Erythroblast (primary cell): Measurements from ENCODE around the gene DOP1B.
"Not testable (repeated sequence)": the region's sequence is repeated elsewhere in the genome, so short reads cannot be mapped to it uniquely, and the experiment has no call there.

ENCODE experiments used
- DNase-seq, 2 experiments: peaks; one replicate each; lab custom pipeline; 2025; lab: John Stamatoyannopoulos, UW
- GATA1 ChIP-seq: IDR thresholded peaks from 2 replicates; pipeline ENCODE4 v1.6.1; 2011; ENCODE audit warnings: low read depth, mild to moderate bottlenecking, control low read depth, low read length, moderate library complexity
- POLR2A ChIP-seq: IDR thresholded peaks from 2 replicates; pipeline ENCODE4 v1.6.1; 2011; ENCODE audit warnings: mild to moderate bottlenecking, low read length

DOP1B gene

DNA sequence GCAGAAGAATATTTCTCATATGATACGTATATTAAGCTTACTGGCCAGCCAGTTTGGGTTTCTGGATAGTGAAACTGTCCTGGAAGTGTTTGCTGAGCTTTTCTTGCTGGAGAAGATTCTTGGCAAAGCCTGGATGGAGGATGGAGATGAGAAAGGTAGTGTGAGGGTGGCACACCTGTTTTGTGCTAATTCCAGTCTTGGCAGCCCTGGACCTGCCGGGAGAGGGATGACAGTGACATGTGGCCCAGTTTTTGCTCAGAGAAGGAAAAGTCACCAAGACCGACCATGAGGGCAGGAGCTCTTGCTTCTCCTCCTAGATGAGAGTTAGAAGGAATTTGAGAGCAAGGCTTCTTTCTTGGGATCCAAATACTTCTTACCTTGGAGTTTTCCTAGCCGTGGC lies 34.1 kb downstream of the DOP1B start:
- TF ChIP-seq POLR2A (no peak), GATA1 (no peak)
- DNase-seq = no peak

DNA sequence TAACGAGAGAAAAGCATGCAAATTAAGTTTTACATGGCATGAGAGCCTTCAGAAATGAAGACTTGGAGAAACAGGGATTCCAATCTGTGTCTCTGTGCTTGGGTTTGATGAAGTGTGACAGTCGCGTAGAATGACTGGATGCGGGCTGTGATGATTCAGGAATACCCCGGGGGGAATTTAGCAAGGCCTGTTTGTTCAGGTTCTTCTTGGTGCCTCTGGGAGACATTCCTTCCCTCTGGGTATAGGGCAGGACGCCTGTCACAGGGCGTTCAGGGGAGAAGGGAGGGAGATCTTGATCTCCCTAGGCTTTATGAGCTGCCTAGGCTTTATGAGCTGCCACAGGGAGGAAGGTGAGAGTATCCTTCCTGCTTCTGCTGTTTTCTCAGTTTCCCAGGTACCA lies 36.6 kb downstream of the DOP1B start:
- no peak for TF ChIP-seq POLR2A
- no peak for TF ChIP-seq GATA1
- no peak for DNase-seq

DNA sequence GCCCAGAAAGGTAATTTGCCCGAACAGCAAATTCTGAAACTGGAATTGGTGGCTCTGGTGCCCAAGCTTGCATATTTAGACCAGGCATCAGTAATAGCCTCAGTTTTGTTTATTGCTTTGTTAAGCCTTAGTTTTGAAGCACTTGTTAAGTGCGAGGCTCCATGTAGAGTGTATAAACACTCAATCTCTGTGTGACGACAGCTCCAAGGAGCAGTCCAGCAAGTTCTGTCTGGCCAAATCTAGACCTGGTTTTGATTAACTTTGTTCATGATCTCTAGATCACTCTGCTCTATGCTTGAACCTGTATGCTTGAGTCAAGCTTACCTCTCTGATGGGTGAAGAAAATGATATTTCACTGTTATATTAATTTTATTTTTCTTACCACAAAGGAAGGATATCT lies 37.4 kb downstream of the DOP1B start:
- no peak for DNase-seq
- TF ChIP-seq POLR2A (no peak), GATA1 (no peak)

DNA sequence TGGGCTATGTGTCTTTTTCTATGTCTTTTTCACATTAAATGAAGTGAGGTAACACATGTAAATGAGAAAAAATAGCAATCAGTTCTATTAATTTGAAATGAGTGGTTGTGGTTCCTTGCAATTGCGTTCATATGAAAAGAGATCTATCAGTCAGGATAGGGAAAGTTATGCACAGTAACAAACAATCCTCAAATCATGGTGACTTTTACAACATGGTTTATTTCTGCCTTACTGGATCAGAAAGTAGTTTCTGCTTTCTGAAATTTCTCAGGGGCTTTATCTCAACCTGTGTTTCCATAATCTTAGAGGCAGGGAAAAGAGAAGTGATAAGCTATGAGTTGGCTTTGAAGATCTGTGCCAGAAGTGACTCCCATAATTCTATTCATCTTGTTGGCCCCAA lies 39.0 kb downstream of the DOP1B start:
- no peak for DNase-seq

DNA sequence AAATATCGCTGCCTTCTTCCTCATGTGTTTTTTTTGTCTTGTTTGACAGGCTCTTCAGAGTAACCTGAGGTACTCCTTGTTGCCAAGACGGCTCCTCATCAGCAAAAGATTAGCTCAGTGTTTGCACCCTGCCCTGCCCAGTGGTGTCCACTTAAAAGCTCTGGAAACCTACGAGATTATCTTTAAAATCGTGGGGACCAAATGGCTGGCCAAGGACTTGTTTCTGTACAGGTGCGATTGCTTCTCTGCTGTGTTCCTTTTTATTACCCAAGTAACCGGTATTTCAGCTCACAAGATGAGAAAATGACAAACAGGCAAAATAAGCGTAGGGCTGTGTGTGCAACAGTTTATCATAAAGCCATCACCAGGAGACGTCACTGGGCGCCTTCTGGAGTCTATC lies 42.4 kb downstream of the DOP1B start:
- DNase-seq = no peak
- TF ChIP-seq POLR2A = no peak
- no peak for TF ChIP-seq GATA1

More for the DNA sequence above, 39.0 kb downstream of the DOP1B start:
- no peak for TF ChIP-seq GATA1
- TF ChIP-seq POLR2A = no peak

DNA sequence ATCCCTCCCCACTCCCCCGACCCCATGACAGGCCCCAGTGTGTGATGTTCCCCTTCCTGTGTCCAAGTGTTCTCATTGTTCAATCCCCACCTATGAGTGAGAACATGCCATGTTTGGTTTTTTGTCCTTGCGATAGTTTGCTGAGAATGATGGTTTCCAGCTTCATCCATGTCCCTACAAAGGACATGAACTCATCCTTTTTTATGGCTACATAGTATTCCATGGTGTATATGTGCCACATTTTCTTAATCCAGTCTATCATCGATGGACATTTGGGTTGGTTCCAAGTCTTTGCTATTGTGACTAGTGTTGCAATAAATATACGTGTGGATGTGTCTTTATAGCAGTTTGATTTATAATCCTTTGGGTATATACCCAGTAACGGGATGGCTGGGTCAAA lies 43.0 kb downstream of the DOP1B start:
- DNase-seq = not testable (repeated sequence)

DNA sequence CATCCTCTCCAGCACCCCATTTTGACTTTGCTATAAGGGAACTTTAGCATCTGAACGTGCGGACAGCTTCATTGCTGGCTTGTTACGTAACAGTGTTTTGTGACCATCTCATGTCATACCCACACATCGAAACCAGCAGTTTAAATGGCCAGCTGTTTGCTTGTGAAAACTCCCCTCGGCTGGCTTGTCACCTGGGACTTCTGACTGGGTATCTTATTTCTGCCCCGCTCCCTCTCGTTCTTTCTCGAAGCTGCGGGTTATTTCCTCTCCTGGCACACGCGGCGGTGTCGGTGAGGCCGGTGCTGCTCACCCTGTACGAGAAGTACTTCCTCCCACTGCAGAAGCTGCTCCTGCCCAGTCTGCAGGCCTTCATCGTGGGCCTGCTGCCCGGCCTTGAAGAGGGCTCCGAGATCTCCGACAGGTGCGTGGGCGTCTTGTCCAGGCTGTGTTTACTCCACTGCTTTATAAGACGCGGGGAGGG lies 43.5 kb downstream of the DOP1B start:
- TF ChIP-seq GATA1 = no peak
- no peak for DNase-seq

DNA sequence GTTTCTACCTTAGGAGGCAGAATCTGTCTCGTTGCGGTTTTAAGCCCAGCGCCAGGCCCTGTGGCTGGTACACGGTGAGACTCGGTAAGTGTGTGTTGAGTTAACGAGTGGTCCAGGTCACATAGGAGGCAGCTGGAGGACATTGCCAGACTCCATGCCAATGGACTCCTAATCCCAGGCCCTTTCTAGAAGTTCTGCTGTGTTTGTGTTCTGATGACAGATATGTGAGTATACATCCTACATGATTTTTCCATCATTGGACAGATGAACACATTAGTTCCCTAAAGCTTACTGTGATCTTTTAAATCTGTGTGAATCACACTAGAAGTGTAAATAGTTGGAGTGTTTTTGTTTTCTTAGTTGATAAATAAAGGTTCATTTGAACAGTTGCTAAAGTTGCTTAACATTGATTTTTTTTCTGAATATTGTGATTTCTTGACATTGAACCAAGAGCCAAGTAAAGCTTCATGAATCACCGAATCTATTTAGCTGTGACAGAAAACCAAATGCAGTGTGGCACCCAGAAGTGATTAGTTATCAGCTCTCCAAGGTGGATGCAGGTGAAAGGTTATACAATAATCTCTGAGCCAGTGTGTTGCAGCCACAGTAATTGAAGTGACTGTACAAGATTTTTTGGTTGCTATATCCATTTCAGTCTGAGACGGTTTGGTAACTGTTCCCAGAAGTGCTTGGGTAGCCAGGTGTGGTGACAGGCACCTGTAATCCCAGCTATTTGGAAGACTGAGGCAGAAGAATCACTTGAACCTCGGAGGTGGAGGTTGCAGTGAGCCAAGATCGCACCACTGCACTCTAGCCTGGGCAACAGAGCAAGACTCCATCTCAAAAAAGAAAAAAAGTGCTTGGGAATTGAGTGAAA lies 46.3 kb downstream of the DOP1B start:
- TF ChIP-seq GATA1 (no peak), POLR2A (no peak)

DNA sequence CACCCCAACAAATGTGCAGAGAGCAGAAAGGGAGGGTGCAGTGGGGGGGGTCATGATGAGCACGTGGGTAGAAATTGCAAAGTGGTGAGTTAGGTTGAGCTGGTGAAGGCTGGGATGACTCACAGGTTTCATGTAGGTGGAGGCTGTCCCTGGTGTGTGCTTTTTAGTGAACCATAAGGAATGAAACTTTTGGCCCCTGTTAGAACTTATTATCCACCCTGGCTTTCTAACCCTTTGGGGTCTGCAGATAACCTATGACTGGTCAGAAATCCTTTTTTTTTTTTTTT lies 46.9 kb downstream of the DOP1B start:
- TF ChIP-seq POLR2A = no peak
- DNase-seq = peak in 1 of 2 experiments; percentile 12

More for the DNA sequence above, 46.3 kb downstream of the DOP1B start:
- DNase-seq = no peak

DNA sequence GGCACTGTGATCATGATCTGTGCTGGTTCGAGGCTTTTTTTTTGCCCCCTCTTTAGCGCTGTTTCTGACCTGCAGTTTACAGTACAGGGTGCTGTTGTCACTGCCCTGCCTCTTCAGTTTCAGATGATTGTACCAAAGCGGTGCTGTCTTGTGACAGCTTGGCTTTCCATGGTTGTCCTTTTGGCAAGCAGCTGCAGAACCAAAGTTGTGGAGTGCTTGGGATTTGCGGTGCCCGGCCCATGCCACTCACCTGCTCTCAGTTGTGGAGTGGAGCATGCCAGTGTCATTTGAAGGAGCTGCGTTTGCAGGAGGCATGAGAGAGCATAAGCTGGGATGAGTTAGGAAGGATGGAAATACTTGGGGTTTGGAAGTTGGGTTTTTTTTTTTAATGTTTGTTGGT lies 48.4 kb downstream of the DOP1B start:
- DNase-seq = no peak
- no peak for TF ChIP-seq POLR2A

DNA sequence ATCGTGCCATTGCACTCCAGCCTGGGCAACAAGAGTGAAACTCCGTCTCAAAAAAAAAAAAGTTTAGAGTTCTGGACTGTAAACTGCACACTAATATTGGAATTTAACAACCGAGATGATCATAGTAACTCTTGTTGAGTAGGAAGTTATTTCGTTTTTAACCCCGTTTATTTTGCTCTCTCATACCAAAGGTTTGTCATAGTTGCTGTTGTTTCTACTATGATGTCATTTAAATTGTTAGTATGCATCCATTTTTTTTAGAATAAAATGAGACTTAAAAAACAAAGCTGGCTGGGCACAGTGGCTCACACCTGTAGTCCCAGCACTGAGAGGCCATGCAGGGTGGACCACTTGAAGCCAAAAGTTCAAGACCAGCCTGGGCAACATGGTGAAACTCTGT lies 49.3 kb downstream of the DOP1B start:
- DNase-seq = no peak

More for the DNA sequence above, 49.3 kb downstream of the DOP1B start:
- TF ChIP-seq GATA1 (no peak), POLR2A (no peak)
